Fibroblast of lung (primary cell): ENCODE measurements around the gene HK2. TPM values are rescaled to one million over a fixed set of nuclear protein-coding genes. Genes with fewer than 3 reads are reported as not detected.
A peak's percentile ranks its signal among the peaks of the same experiment; 100 is the strongest.

ENCODE experiments used
- DNase-seq, 2 donors: peaks; one replicate each; pipeline versions ENCODE4 v3.0.0 to v3.0.0-alpha.2; 2010; ENCODE audit warnings: low read depth in 2 of 2
- H2AFZ ChIP-seq: 2 replicates; pipeline ENCODE4 v1.5.1; 2012; ENCODE audit warnings: low read length, control low read depth, inconsistent platforms
- H3K27ac ChIP-seq: 2 replicates; pipeline ENCODE4 v1.5.1; 2011; ENCODE audit warnings: low read length, control low read depth; ENCODE audit not compliant: insufficient read depth
- H3K27me3 ChIP-seq: 2 replicates; pipeline ENCODE4 v1.5.1; 2011; ENCODE audit warnings: mild to moderate bottlenecking, low read length; ENCODE audit not compliant: control insufficient read depth, insufficient read depth
- H3K36me3 ChIP-seq: 2 replicates; pipeline ENCODE4 v1.5.1; 2011; ENCODE audit warnings: low read length; ENCODE audit not compliant: control insufficient read depth, insufficient read depth
- H3K4me1 ChIP-seq: 2 replicates; pipeline ENCODE4 v1.5.1; 2011; ENCODE audit warnings: low read length; ENCODE audit not compliant: control insufficient read depth, insufficient read depth; ENCODE audit errors: extremely low read depth
- H3K4me2 ChIP-seq: 2 replicates; pipeline ENCODE4 v1.5.1; 2011; ENCODE audit warnings: low read length, control low read depth; ENCODE audit not compliant: insufficient read depth; ENCODE audit errors: extremely low read depth
- H3K4me3 ChIP-seq, 4 experiments: fragments of 200-600 bp in 1 of 4; sonication (generic) in 1 of 4; replicated peaks in 1 of 4; 2 replicates each; pipeline ENCODE4 v1.5.1; 2011 to 2016; ENCODE audit warnings: low read length in 4 of 4, low read depth in 3 of 4, mild to moderate bottlenecking in 3 of 4, control low read depth in 2 of 4, inconsistent platforms in 1 of 4, mixed read lengths in 1 of 4; ENCODE audit not compliant: insufficient read depth in 1 of 4; ENCODE audit errors: control extremely low read depth in 1 of 4
- H3K79me2 ChIP-seq: 2 replicates; pipeline ENCODE4 v1.5.1; 2012; ENCODE audit warnings: mild to moderate bottlenecking, low read length, inconsistent platforms; ENCODE audit not compliant: control insufficient read depth, insufficient read depth
- H3K9ac ChIP-seq: 2 replicates; pipeline ENCODE4 v1.5.1; 2011; ENCODE audit warnings: mild to moderate bottlenecking, low read length, control low read depth; ENCODE audit not compliant: insufficient read depth
- H3K9me3 ChIP-seq: 2 replicates; pipeline ENCODE4 v1.5.1; 2012; ENCODE audit warnings: low read depth, low read length; ENCODE audit not compliant: control insufficient read depth, insufficient read depth
- H4K20me1 ChIP-seq: 2 replicates; pipeline ENCODE4 v1.5.1; 2011; ENCODE audit warnings: low read length; ENCODE audit not compliant: control insufficient read depth, insufficient read depth; ENCODE audit errors: extremely low read depth
- CTCF ChIP-seq, 2 donors: IDR thresholded peaks in 1 of 2; conservative IDR thresholded peaks in 1 of 2; 1 replicate in 1 of 2; 2 replicates in 1 of 2; pipeline ENCODE4 v1.5.1; 2011 to 2012; ENCODE audit warnings: low read length in 2 of 2, control low read depth in 1 of 2, inconsistent platforms in 1 of 2, low read depth in 1 of 2, mild to moderate bottlenecking in 1 of 2
- EZH2 ChIP-seq: IDR thresholded peaks from 2 replicates; pipeline ENCODE4 v1.5.1; 2012; ENCODE audit warnings: low read length, control low read depth, mild to moderate bottlenecking; ENCODE audit errors: missing control alignments
- polyA plus RNA-seq, 2 donors: library from polyadenylated mRNA; depleted of rRNA in 1 of 2; stranded (reverse) in 1 of 2; unstranded in 1 of 2; fragments of >200 nt; gene quantifications; 2 replicates each; pipeline ENCODE4 v1.2.1, GENCODE V29; 2011 to 2012; ENCODE audit warnings: missing spikeins in 1 of 2
- total RNA-seq: library from RNA; depleted of rRNA; stranded (reverse); fragments of >200 nt; gene quantifications from 2 replicates; pipeline ENCODE4 v1.2.1, GENCODE V29; 2014

Gene HK2
- total and polyA plus RNA-seq, 2 donors (not counting 1 experiment from before 2014, with no cell fraction given), result 15.7 to 19.3 TPM

GRCh38 chr2:74887960-74888700, 54.2 kb downstream of the HK2 start:
- H3K9me3 ChIP-seq, result no peaks in the 10 kb centered on the region
- peaks cover 7% of the 10 kb centered on the region for H3K36me3 ChIP-seq
- peak; percentile 29 to 33 for DNase-seq
- H3K9ac ChIP-seq, result no peak overlapping the region
- peaks cover 7% of the 10 kb centered on the region for H3K4me1 ChIP-seq
- H3K79me2 ChIP-seq, result no peaks in the 10 kb centered on the region
- H2AFZ ChIP-seq, result no peak overlapping the region
- no peaks in the 10 kb centered on the region for H4K20me1 ChIP-seq
- TF ChIP-seq EZH2 (no peak), CTCF (conservative IDR thresholded peaks at IDR 0.05 in 1 of 2, IDR thresholded peaks at IDR 0.05 in 1 of 2; ENCODE audit: low read depth in 1 of 2, low read length in 2 of 2) (no peak)
- peak overlapping the region; percentile 2 for H3K27ac ChIP-seq
- no peaks in the 10 kb centered on the region for H3K27me3 ChIP-seq
- H3K4me2 ChIP-seq, result no peak overlapping the region
- H3K4me3 ChIP-seq, result no peak overlapping the region

GRCh38 chr2:74889159-74889558, 55.2 kb downstream of the HK2 start:
- TF ChIP-seq EZH2, result no peak
- TF ChIP-seq CTCF (conservative IDR thresholded peaks at IDR 0.05 in 1 of 2, IDR thresholded peaks at IDR 0.05 in 1 of 2; ENCODE audit: low read depth in 1 of 2, low read length in 2 of 2), result no peak
- Histone ChIP-seq H3K4me2 (no peak overlapping the region), H3K27me3 (no peaks in the 10 kb centered on the region), H3K4me1 (peaks cover 12% of the 10 kb centered on the region), H4K20me1 (no peaks in the 10 kb centered on the region), H3K9me3 (no peaks in the 10 kb centered on the region), H3K4me3 (no peak overlapping the region), H3K36me3 (peaks cover 7% of the 10 kb centered on the region), H3K27ac (no peak overlapping the region), H3K9ac (no peak overlapping the region), H2AFZ (no peak overlapping the region), H3K79me2 (no peaks in the 10 kb centered on the region)
- no peak for DNase-seq

GRCh38 chr2:74890711-74891110, 56.8 kb downstream of the HK2 start:
- TF ChIP-seq EZH2 (no peak), CTCF (conservative IDR thresholded peaks at IDR 0.05 in 1 of 2, IDR thresholded peaks at IDR 0.05 in 1 of 2; ENCODE audit: low read depth in 1 of 2, low read length in 2 of 2) (no peak)
- Histone ChIP-seq H3K27ac (no peak overlapping the region), H3K36me3 (peaks cover 6% of the 10 kb centered on the region), H4K20me1 (no peaks in the 10 kb centered on the region), H3K9ac (no peak overlapping the region), H3K27me3 (no peaks in the 10 kb centered on the region), H3K4me2 (no peak overlapping the region), H3K79me2 (no peaks in the 10 kb centered on the region), H3K9me3 (no peaks in the 10 kb centered on the region), H2AFZ (no peak overlapping the region), H3K4me3 (no peak overlapping the region), H3K4me1 (peaks cover 21% of the 10 kb centered on the region)
- no peak for DNase-seq
